Medulla oblongata (tissue), 1 donor: ENCODE results near the gene BNC2.
A peak's percentile ranks its signal among the peaks of the same experiment; 100 is the strongest.

Experiments used
- DNase-seq: peaks from one replicate; pipeline ENCODE4 v3.0.0-alpha.2; 2015; ENCODE audit errors: extremely low spot score

BNC2 gene

GRCh38 chr9:16418721-16419120, 451.7 kb downstream of the BNC2 start:
- no peak for DNase-seq

GRCh38 chr9:16417749-16418148, 452.7 kb downstream of the BNC2 start:
- DNase-seq: no peak

GRCh38 chr9:16417161-16417560, 453.3 kb downstream of the BNC2 start:
- DNase-seq: peak; percentile 25

- no peak for DNase-seq
Measured at GRCh38 chr9:16414451-16414850, 456.0 kb downstream of the BNC2 start.

GRCh38 chr9:16413509-16414016, 456.9 kb downstream of the BNC2 start:
- no peak for DNase-seq

GRCh38 chr9:16412740-16413139, 457.7 kb downstream of the BNC2 start:
- DNase-seq: no peak

GRCh38 chr9:16411311-16411710, 459.2 kb downstream of the BNC2 start:
- no peak for DNase-seq

GRCh38 chr9:16410601-16411280, 459.7 kb downstream of the BNC2 start:
- no peak for DNase-seq

GRCh38 chr9:16407617-16408016, 462.9 kb downstream of the BNC2 start:
- DNase-seq: no peak

- DNase-seq: no peak
Measured at GRCh38 chr9:16406526-16407225, 463.8 kb downstream of the BNC2 start.

GRCh38 chr9:16405421-16405820, 465.0 kb downstream of the BNC2 start:
- DNase-seq: no peak

GRCh38 chr9:16401701-16402100, 468.8 kb downstream of the BNC2 start:
- peak; percentile 22 for DNase-seq

- DNase-seq: peak; percentile 24
Measured at GRCh38 chr9:16398691-16399090, 471.8 kb downstream of the BNC2 start.

- DNase-seq: no peak
Measured at GRCh38 chr9:16396389-16396788, 474.1 kb downstream of the BNC2 start.

GRCh38 chr9:16391369-16391768, 479.1 kb downstream of the BNC2 start:
- no peak for DNase-seq

- DNase-seq: no peak
Measured at GRCh38 chr9:16387382-16387781, 483.1 kb downstream of the BNC2 start.

- no peak for DNase-seq
Measured at GRCh38 chr9:16386827-16387077, 483.7 kb downstream of the BNC2 start.

- DNase-seq: no peak
Measured at GRCh38 chr9:16386007-16386826, 484.3 kb downstream of the BNC2 start.

GRCh38 chr9:16385590-16385989, 484.9 kb downstream of the BNC2 start:
- DNase-seq: no peak

GRCh38 chr9:16384993-16385392, 485.5 kb downstream of the BNC2 start:
- DNase-seq: no peak

- DNase-seq: no peak
Measured at GRCh38 chr9:16377311-16377710, 493.2 kb downstream of the BNC2 start.

- DNase-seq: no peak
Measured at GRCh38 chr9:16371306-16371705, 499.2 kb downstream of the BNC2 start.

GRCh38 chr9:16370647-16371046, 499.8 kb downstream of the BNC2 start:
- no peak for DNase-seq
